Activated T-cell treated with anti-CD3 and anti-CD28 coated beads for 24 hours (primary cell): ENCODE data around the gene SART3.
"Not testable (repeated sequence)": the region's sequence is repeated elsewhere in the genome, so short reads cannot be mapped to it uniquely, and the experiment has no call there.

Source experiments
- DNase-seq: peaks from one replicate; pipeline ENCODE4 v3.0.0-alpha.2; 2020; ENCODE audit warnings: low read depth

The SART3 gene

GRCh38 chr12:108487029-108487428 lies 73.9 kb downstream of the SART3 start:
- not testable (repeated sequence) for DNase-seq

GRCh38 chr12:108485371-108485770 lies 75.6 kb downstream of the SART3 start:
- not testable (repeated sequence) for DNase-seq

- no peak for DNase-seq
These were observed 76.1 kb downstream of the SART3 start for GRCh38 chr12:108484845-108485244.

- DNase-seq, result no peak
These were observed 76.5 kb downstream of the SART3 start for GRCh38 chr12:108484431-108484830.

- DNase-seq, result no peak
These were observed 77.5 kb downstream of the SART3 start for GRCh38 chr12:108483213-108484059.

- DNase-seq, result no peak
These were observed 78.2 kb downstream of the SART3 start for GRCh38 chr12:108482717-108483212.

- DNase-seq, result no peak
These were observed 81.5 kb downstream of the SART3 start for GRCh38 chr12:108479364-108480070.

- DNase-seq, result no peak
These were observed 82.3 kb downstream of the SART3 start for GRCh38 chr12:108478611-108479206.

- DNase-seq, result no peak
These were observed 83.1 kb downstream of the SART3 start for GRCh38 chr12:108477881-108478259.

- no peak for DNase-seq
These were observed 83.7 kb downstream of the SART3 start for GRCh38 chr12:108477055-108477880.

- no peak for DNase-seq
These were observed 85.6 kb downstream of the SART3 start for GRCh38 chr12:108475396-108475795.

- DNase-seq, result no peak
These were observed 87.4 kb downstream of the SART3 start for GRCh38 chr12:108473400-108474055.
